Effector memory CD4-positive, alpha-beta T cell (primary cell): ENCODE measurements around the gene PTPN3.

Experiments
- DNase-seq, 3 donors: peaks; one replicate each; pipeline ENCODE4 v3.0.0-alpha.2; 2020
- H3K27ac ChIP-seq: 2 replicates; pipeline ENCODE4 v1.7.0; 2013; ENCODE audit warnings: mild to moderate bottlenecking, low read length, moderate library complexity; ENCODE audit not compliant: insufficient read depth, poor library complexity, severe bottlenecking
- H3K27me3 ChIP-seq: replicated peaks from 2 replicates; pipeline ENCODE4 v1.7.0; 2013; ENCODE audit warnings: mild to moderate bottlenecking, low read length; ENCODE audit not compliant: insufficient read depth, control insufficient read depth, poor library complexity, severe bottlenecking
- H3K36me3 ChIP-seq: 2 replicates; pipeline ENCODE4 v1.7.0; 2013; ENCODE audit warnings: mild to moderate bottlenecking, low read length, moderate library complexity; ENCODE audit not compliant: control insufficient read depth, insufficient read depth
- H3K4me1 ChIP-seq: 2 replicates; pipeline ENCODE4 v1.7.0; 2013; ENCODE audit warnings: low read length, mild to moderate bottlenecking; ENCODE audit not compliant: control insufficient read depth, insufficient read depth, poor library complexity, severe bottlenecking
- H3K4me3 ChIP-seq: 2 replicates; pipeline ENCODE4 v1.7.0; 2013; ENCODE audit warnings: low read length, low read depth, mild to moderate bottlenecking; ENCODE audit not compliant: insufficient read depth, poor library complexity, severe bottlenecking
- H3K9me3 ChIP-seq: 2 replicates; pipeline ENCODE4 v1.7.0; 2013; ENCODE audit warnings: mild to moderate bottlenecking, low read length, moderate library complexity; ENCODE audit not compliant: control insufficient read depth

PTPN3 gene

DNA sequence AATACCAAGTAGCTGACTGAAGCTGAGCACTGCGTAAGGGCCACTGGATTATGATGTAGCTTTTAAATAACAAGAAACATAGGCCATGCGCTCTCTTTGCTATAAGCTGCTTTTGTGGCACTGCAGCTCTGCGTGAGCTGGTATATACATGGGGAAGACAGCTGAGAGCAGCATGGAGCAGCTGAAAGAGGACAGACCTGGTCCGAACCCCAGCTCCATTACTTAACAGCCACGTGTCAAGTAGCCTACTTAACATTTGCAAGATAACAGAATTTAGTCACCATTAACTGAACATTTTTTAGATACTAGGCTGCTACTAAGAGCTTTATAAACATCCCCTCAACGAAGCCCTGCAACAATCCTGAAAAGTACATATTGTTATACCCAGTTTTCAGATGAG, 69.3 kb downstream of the PTPN3 start:
- Histone ChIP-seq H3K27ac (no peak overlapping the region), H3K27me3 (no peaks in the 10 kb centered on the region), H3K4me1 (no peaks in the 10 kb centered on the region), H3K4me3 (no peak overlapping the region), H3K9me3 (no peaks in the 10 kb centered on the region), H3K36me3 (no peaks in the 10 kb centered on the region)
- no peak for DNase-seq

GRCh38 chr9:109427886-109428285, 70.2 kb downstream of the PTPN3 start:
- Histone ChIP-seq H3K27me3 (no peaks in the 10 kb centered on the region), H3K27ac (no peak overlapping the region), H3K36me3 (no peaks in the 10 kb centered on the region), H3K4me3 (no peak overlapping the region), H3K4me1 (no peaks in the 10 kb centered on the region), H3K9me3 (no peaks in the 10 kb centered on the region)
- no peak for DNase-seq

- Histone ChIP-seq H3K27me3 (no peaks in the 10 kb centered on the region), H3K36me3 (no peaks in the 10 kb centered on the region)
- DNase-seq = no peak
These were observed 71.3 kb downstream of the PTPN3 start for GRCh38 chr9:109426626-109427402.

GRCh38 chr9:109424618-109425017, 73.5 kb downstream of the PTPN3 start:
- Histone ChIP-seq H3K27ac (no peak overlapping the region), H3K27me3 (no peaks in the 10 kb centered on the region), H3K9me3 (no peaks in the 10 kb centered on the region), H3K4me1 (no peaks in the 10 kb centered on the region), H3K36me3 (no peaks in the 10 kb centered on the region), H3K4me3 (no peak overlapping the region)
- no peak for DNase-seq

More at GRCh38 chr9:109426626-109427402, 71.3 kb downstream of the PTPN3 start:
- H3K27ac ChIP-seq = no peak overlapping the region
- H3K4me3 ChIP-seq = no peak overlapping the region
- H3K4me1 ChIP-seq = no peaks in the 10 kb centered on the region
- H3K9me3 ChIP-seq = no peaks in the 10 kb centered on the region

DNA sequence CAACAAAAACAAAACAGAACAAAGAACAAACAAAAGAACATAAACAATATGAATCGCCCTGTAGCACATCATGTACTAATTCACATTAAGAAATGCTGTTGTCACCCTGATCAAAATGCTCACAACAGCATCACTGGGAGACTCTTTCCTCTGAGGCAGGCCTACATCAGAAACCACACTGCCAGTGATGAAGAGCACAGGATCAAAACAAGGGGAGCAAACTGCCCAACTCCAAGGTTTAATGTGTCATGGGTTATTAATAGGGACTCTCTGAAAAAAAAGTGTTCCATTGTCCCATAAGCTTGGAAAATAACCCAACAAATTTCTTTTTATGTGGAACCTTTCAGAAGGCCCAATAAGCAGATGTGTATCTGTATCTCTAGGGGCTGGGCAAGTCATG, 74.2 kb downstream of the PTPN3 start:
- no peak for DNase-seq
- Histone ChIP-seq H3K4me1 (no peaks in the 10 kb centered on the region), H3K36me3 (no peaks in the 10 kb centered on the region), H3K9me3 (no peaks in the 10 kb centered on the region), H3K27me3 (no peaks in the 10 kb centered on the region), H3K27ac (no peak overlapping the region), H3K4me3 (no peak overlapping the region)

GRCh38 chr9:109422641-109423040, 75.5 kb downstream of the PTPN3 start:
- Histone ChIP-seq H3K4me3 (no peak overlapping the region), H3K9me3 (no peaks in the 10 kb centered on the region), H3K27ac (no peak overlapping the region), H3K27me3 (no peaks in the 10 kb centered on the region), H3K36me3 (no peaks in the 10 kb centered on the region), H3K4me1 (no peaks in the 10 kb centered on the region)
- DNase-seq = no peak

- DNase-seq = no peak
These were observed 76.8 kb downstream of the PTPN3 start for GRCh38 chr9:109421026-109421970.

GRCh38 chr9:109419531-109419930, 78.6 kb downstream of the PTPN3 start:
- H3K4me3 ChIP-seq = no peak overlapping the region
- no peak for DNase-seq
- H3K9me3 ChIP-seq = no peaks in the 10 kb centered on the region
- H3K27ac ChIP-seq = no peak overlapping the region
- H3K36me3 ChIP-seq = no peaks in the 10 kb centered on the region
- no peaks in the 10 kb centered on the region for H3K4me1 ChIP-seq
- no peaks in the 10 kb centered on the region for H3K27me3 ChIP-seq

More at GRCh38 chr9:109421026-109421970, 76.8 kb downstream of the PTPN3 start:
- Histone ChIP-seq H3K9me3 (no peaks in the 10 kb centered on the region), H3K27ac (no peak overlapping the region), H3K27me3 (no peaks in the 10 kb centered on the region), H3K4me3 (no peak overlapping the region), H3K4me1 (no peaks in the 10 kb centered on the region), H3K36me3 (no peaks in the 10 kb centered on the region)

GRCh38 chr9:109418827-109419226, 79.3 kb downstream of the PTPN3 start:
- H3K27me3 ChIP-seq = no peaks in the 10 kb centered on the region
- no peak overlapping the region for H3K27ac ChIP-seq
- H3K4me3 ChIP-seq = no peak overlapping the region
- H3K9me3 ChIP-seq = no peaks in the 10 kb centered on the region
- no peak for DNase-seq
- H3K4me1 ChIP-seq = no peaks in the 10 kb centered on the region
- no peaks in the 10 kb centered on the region for H3K36me3 ChIP-seq
